ENCODE data around the gene CYTH2.

Gene CYTH2

DNA sequence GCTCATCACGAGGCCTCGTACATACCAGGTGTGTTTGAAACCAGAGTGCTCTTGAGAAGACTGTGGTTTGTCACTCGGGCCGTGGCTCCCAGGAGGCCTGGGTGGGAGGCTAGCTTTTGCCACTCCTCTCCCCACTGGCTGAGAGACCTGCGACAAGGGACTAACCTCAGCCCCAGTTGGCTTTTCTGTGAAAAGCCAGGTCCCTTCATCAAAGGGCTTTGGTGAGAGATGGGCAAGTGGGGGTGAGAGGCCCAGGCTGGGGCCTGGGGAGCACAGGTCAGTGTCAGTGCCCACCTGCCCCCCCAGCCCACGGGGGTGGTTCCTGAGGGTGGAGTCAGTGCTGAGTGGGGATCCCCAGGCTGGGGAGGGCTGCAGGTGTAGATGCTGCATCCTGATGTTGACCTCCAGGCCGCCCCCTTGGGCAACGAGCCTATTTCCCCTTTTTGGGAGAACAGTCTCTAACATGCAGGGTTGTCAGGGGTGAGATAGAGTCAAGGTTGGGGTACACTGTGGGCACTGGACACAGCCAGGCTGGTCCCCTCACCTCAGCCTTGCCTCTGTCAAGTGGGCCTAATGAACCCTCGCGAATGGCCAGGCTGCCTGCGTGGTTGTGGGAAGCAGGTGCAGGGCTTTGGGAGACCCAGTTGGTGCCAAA is 13.1 kb upstream of the CYTH2 start:
- TF ChIP-seq CTCF (IDR thresholded peaks at IDR 0.05; ENCODE audit: borderline replicate concordance, extremely low read depth, low read length, poor library complexity, severe bottlenecking) = no peak
- no peak for TF ChIP-seq EZH2 (IDR thresholded peaks at IDR 0.05; ENCODE audit: borderline replicate concordance, low read depth, low read length, severe bottlenecking)
- ATAC-seq (ENCODE audit: insufficient read depth, low read depth) (no peak), DNase-seq (no peak)
- peaks cover 18% of the 10 kb centered on the region for H3K79me2 ChIP-seq (ENCODE audit: insufficient read depth, low read length)
- no peak overlapping the region for H3K4me3 ChIP-seq (ENCODE audit: low read depth in 1 of 2, low read length in 2 of 2)
- H3K4me2 ChIP-seq (ENCODE audit: insufficient read depth, low read length) = no peak overlapping the region
- no peaks in the 10 kb centered on the region for H3K27me3 ChIP-seq (ENCODE audit: insufficient read depth, low read length, poor library complexity)
- H3K27ac ChIP-seq (ENCODE audit: low read length) = no peak overlapping the region
- no peaks in the 10 kb centered on the region for H3K9me3 ChIP-seq (ENCODE audit: insufficient read depth, low read length, severe bottlenecking)
- H3K4me1 ChIP-seq (ENCODE audit: insufficient read depth, low read length) = no peaks in the 10 kb centered on the region
- H3K9ac ChIP-seq (ENCODE audit: low read depth, low read length) = no peak overlapping the region
- no peak overlapping the region for H2AFZ ChIP-seq (ENCODE audit: low read depth, low read length)
- peaks cover 69% of the 10 kb centered on the region for H3K36me3 ChIP-seq (ENCODE audit: insufficient read depth, low read length)
- H4K20me1 ChIP-seq (ENCODE audit: insufficient read depth, low read length) = peaks cover 51% of the 10 kb centered on the region

DNA sequence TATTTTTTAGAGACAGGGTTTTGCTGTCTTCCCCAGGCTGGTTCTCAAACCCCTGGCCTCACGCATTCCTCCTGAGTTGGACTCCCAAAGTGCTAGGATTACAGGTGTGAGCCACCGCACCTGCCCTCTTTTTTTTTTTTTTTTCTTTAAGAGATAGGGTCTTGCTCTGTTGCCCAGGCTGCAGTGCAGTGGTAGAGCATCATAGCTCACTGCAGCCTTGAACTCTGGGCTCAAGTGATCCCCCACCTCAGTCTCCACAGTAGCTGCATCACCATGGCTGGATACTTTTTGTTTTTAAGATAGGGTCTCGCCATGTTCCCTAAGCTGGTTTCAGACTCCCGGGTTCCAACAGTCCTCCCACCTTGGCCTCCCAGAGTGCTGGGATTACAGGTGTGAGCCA is 12.3 kb upstream of the CYTH2 start:
- no peak for TF ChIP-seq CTCF (IDR thresholded peaks at IDR 0.05; ENCODE audit: borderline replicate concordance, extremely low read depth, low read length, poor library complexity, severe bottlenecking)
- no peak for TF ChIP-seq EZH2 (IDR thresholded peaks at IDR 0.05; ENCODE audit: borderline replicate concordance, low read depth, low read length, severe bottlenecking)
- no peaks in the 10 kb centered on the region for H3K27me3 ChIP-seq (ENCODE audit: insufficient read depth, low read length, poor library complexity)
- no peak overlapping the region for H2AFZ ChIP-seq (ENCODE audit: low read depth, low read length)
- no peak overlapping the region for H3K27ac ChIP-seq (ENCODE audit: low read length)
- H3K4me3 ChIP-seq (ENCODE audit: low read depth in 1 of 2, low read length in 2 of 2) = no peak overlapping the region
- H3K36me3 ChIP-seq (ENCODE audit: insufficient read depth, low read length) = peaks cover 62% of the 10 kb centered on the region
- peaks cover 43% of the 10 kb centered on the region for H4K20me1 ChIP-seq (ENCODE audit: insufficient read depth, low read length)
- no peaks in the 10 kb centered on the region for H3K9me3 ChIP-seq (ENCODE audit: insufficient read depth, low read length, severe bottlenecking)
- DNase-seq = no peak
- H3K4me2 ChIP-seq (ENCODE audit: insufficient read depth, low read length) = no peak overlapping the region
- H3K79me2 ChIP-seq (ENCODE audit: insufficient read depth, low read length) = peaks cover 15% of the 10 kb centered on the region
- ATAC-seq (ENCODE audit: insufficient read depth, low read depth) = no peak
- H3K4me1 ChIP-seq (ENCODE audit: insufficient read depth, low read length) = no peaks in the 10 kb centered on the region
- H3K9ac ChIP-seq (ENCODE audit: low read depth, low read length) = no peak overlapping the region

DNA sequence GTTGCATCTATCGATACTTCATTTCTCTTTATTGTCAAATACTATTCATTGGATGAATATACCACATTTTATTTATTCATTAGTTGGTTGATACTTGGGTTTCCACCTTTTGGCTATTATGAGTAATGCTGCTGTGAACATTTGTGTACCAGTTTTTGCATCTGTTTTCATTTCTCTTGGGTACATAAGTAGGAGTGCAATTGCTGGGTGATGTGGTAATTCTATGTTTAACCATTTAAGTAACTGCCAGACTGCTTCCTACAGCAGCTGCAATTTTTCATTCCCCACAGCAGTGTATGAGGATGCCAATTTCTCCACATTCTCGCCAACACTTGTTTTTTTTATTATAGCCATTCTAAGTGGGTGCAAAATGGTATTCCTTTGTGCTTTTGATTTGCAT is 11.2 kb upstream of the CYTH2 start:
- Histone ChIP-seq H3K4me3 (ENCODE audit: low read depth in 1 of 2, low read length in 2 of 2) (no peak overlapping the region), H3K36me3 (ENCODE audit: insufficient read depth, low read length) (peaks cover 63% of the 10 kb centered on the region), H3K9me3 (ENCODE audit: insufficient read depth, low read length, severe bottlenecking) (no peaks in the 10 kb centered on the region), H4K20me1 (ENCODE audit: insufficient read depth, low read length) (peaks cover 47% of the 10 kb centered on the region), H3K4me2 (ENCODE audit: insufficient read depth, low read length) (no peak overlapping the region), H3K9ac (ENCODE audit: low read depth, low read length) (no peak overlapping the region), H3K27me3 (ENCODE audit: insufficient read depth, low read length, poor library complexity) (no peaks in the 10 kb centered on the region), H3K4me1 (ENCODE audit: insufficient read depth, low read length) (no peaks in the 10 kb centered on the region), H3K79me2 (ENCODE audit: insufficient read depth, low read length) (peaks cover 13% of the 10 kb centered on the region), H2AFZ (ENCODE audit: low read depth, low read length) (no peak overlapping the region), H3K27ac (ENCODE audit: low read length) (no peak overlapping the region)
- DNase-seq (no peak), ATAC-seq (ENCODE audit: insufficient read depth, low read depth) (no peak)
- TF ChIP-seq EZH2 (IDR thresholded peaks at IDR 0.05; ENCODE audit: borderline replicate concordance, low read depth, low read length, severe bottlenecking) = no peak
- no peak for TF ChIP-seq CTCF (IDR thresholded peaks at IDR 0.05; ENCODE audit: borderline replicate concordance, extremely low read depth, low read length, poor library complexity, severe bottlenecking)
